DND-41 (cell line): ENCODE measurements around the gene DOK6.

Source experiments
- ATAC-seq: fragments of 200-7000 bp; cut with Tn5 transposase; 3 replicates; pipeline ENCODE4 v1.9.1; 2021; ENCODE audit warnings: low read depth; ENCODE audit not compliant: insufficient read depth
- DNase-seq: peaks from one replicate; pipeline ENCODE4 v3.0.0-alpha.2; 2020
- H2AFZ ChIP-seq: 2 replicates; pipeline ENCODE4 v1.6.0; 2012; ENCODE audit warnings: low read depth, low read length
- H3K27ac ChIP-seq: 2 replicates; pipeline ENCODE4 v1.5.1; 2012; ENCODE audit warnings: low read length, inconsistent platforms
- H3K27me3 ChIP-seq: fragments of 200-600 bp; sonication (generic); 2 replicates; pipeline ENCODE4 v1.6.0; 2012; ENCODE audit warnings: low read length, mild to moderate bottlenecking, inconsistent platforms; ENCODE audit not compliant: insufficient read depth, poor library complexity
- H3K36me3 ChIP-seq: 2 replicates; pipeline ENCODE4 v1.5.1; 2012; ENCODE audit warnings: low read length, inconsistent platforms; ENCODE audit not compliant: insufficient read depth
- H3K4me1 ChIP-seq: 2 replicates; pipeline ENCODE4 v1.5.1; 2012; ENCODE audit warnings: mild to moderate bottlenecking, low read length; ENCODE audit not compliant: insufficient read depth
- H3K4me2 ChIP-seq: 2 replicates; pipeline ENCODE4 v1.6.0; 2012; ENCODE audit warnings: mild to moderate bottlenecking, moderate library complexity, low read length, inconsistent platforms; ENCODE audit not compliant: insufficient read depth
- H3K4me3 ChIP-seq, 2 experiments: fragments of 200-600 bp in 1 of 2; shearing (Covaris generic) in 1 of 2; 2 replicates each; pipeline ENCODE4 v1.5.1; 2012 to 2016; ENCODE audit warnings: inconsistent platforms in 2 of 2, low read length in 2 of 2, mild to moderate bottlenecking in 2 of 2, low read depth in 1 of 2, moderate library complexity in 1 of 2
- H3K79me2 ChIP-seq: 2 replicates; pipeline ENCODE4 v1.6.0; 2012; ENCODE audit warnings: low read length, inconsistent platforms; ENCODE audit not compliant: insufficient read depth
- H3K9ac ChIP-seq: 2 replicates; pipeline ENCODE4 v1.6.0; 2012; ENCODE audit warnings: low read depth, mild to moderate bottlenecking, inconsistent platforms, low read length, moderate library complexity
- H3K9me3 ChIP-seq: 2 replicates; pipeline ENCODE4 v1.5.1; 2012; ENCODE audit warnings: low read length, moderate library complexity, mild to moderate bottlenecking, inconsistent platforms; ENCODE audit not compliant: insufficient read depth, severe bottlenecking
- H4K20me1 ChIP-seq: 2 replicates; pipeline ENCODE4 v1.6.0; 2012; ENCODE audit warnings: low read length; ENCODE audit not compliant: insufficient read depth
- CTCF ChIP-seq: IDR thresholded peaks from 2 replicates; pipeline ENCODE4 v1.5.1; 2012; ENCODE audit warnings: borderline replicate concordance, low read length, moderate library complexity, mild to moderate bottlenecking; ENCODE audit not compliant: poor library complexity, severe bottlenecking; ENCODE audit errors: extremely low read depth
- EZH2 ChIP-seq: IDR thresholded peaks from 3 replicates; pipeline ENCODE4 v1.6.1; 2012; ENCODE audit warnings: borderline replicate concordance, low read depth, mild to moderate bottlenecking, moderate library complexity, low read length, inconsistent platforms; ENCODE audit not compliant: severe bottlenecking

The DOK6 gene

DNA sequence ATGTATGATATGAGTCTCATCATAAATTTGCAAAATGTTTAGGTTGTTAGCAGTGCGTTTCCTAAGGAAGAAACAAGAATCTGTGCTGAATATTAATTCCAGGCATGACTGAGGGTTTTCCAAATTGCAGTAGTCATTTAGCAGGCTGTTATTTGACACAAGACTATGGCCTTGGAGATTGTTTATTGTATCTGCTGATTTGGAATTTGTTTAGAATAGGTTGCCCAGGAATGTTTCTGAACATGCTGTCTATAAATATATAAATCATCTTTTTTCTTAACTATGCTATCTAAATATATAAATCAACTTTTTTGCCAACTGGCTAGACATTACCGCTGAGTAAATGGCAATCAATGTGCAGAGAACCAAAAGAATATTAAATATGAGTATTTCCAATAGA is 90.9 kb downstream of the DOK6 start:
- no peaks in the 10 kb centered on the region for H4K20me1 ChIP-seq
- H3K4me1 ChIP-seq, result no peaks in the 10 kb centered on the region
- no peak overlapping the region for H2AFZ ChIP-seq
- no peak overlapping the region for H3K4me2 ChIP-seq
- H3K9ac ChIP-seq, result no peak overlapping the region
- H3K27ac ChIP-seq, result no peak overlapping the region
- H3K9me3 ChIP-seq, result peaks cover 7% of the 10 kb centered on the region
- H3K79me2 ChIP-seq, result no peaks in the 10 kb centered on the region
- no peak overlapping the region for H3K4me3 ChIP-seq
- H3K36me3 ChIP-seq, result no peaks in the 10 kb centered on the region
- DNase-seq (no peak), ATAC-seq (no peak)
- H3K27me3 ChIP-seq, result no peaks in the 10 kb centered on the region
- no peak for TF ChIP-seq EZH2
- TF ChIP-seq CTCF, result no peak

- Histone ChIP-seq H3K27me3 (no peaks in the 10 kb centered on the region), H3K4me2 (no peak overlapping the region), H3K4me3 (no peak overlapping the region), H3K4me1 (no peaks in the 10 kb centered on the region), H3K27ac (no peak overlapping the region), H3K79me2 (no peaks in the 10 kb centered on the region), H3K36me3 (no peaks in the 10 kb centered on the region), H4K20me1 (no peaks in the 10 kb centered on the region), H3K9me3 (peaks cover 7% of the 10 kb centered on the region), H2AFZ (no peak overlapping the region), H3K9ac (no peak overlapping the region)
- TF ChIP-seq CTCF, result no peak
- TF ChIP-seq EZH2, result no peak
- ATAC-seq, result no peak
- no peak for DNase-seq
Observed at GRCh38 chr18:69492861-69493260, 92.2 kb downstream of the DOK6 start.

GRCh38 chr18:69494841-69495240 is 94.2 kb downstream of the DOK6 start:
- H3K27me3 ChIP-seq, result no peaks in the 10 kb centered on the region
- H3K9me3 ChIP-seq, result peaks cover 7% of the 10 kb centered on the region
- no peak overlapping the region for H3K4me3 ChIP-seq
- H4K20me1 ChIP-seq, result no peaks in the 10 kb centered on the region
- DNase-seq (no peak), ATAC-seq (no peak)
- no peaks in the 10 kb centered on the region for H3K4me1 ChIP-seq
- H3K27ac ChIP-seq, result no peak overlapping the region
- TF ChIP-seq EZH2, result no peak
- TF ChIP-seq CTCF, result no peak
- H2AFZ ChIP-seq, result no peak overlapping the region
- no peak overlapping the region for H3K4me2 ChIP-seq
- H3K9ac ChIP-seq, result no peak overlapping the region
- no peaks in the 10 kb centered on the region for H3K36me3 ChIP-seq
- no peaks in the 10 kb centered on the region for H3K79me2 ChIP-seq

DNA sequence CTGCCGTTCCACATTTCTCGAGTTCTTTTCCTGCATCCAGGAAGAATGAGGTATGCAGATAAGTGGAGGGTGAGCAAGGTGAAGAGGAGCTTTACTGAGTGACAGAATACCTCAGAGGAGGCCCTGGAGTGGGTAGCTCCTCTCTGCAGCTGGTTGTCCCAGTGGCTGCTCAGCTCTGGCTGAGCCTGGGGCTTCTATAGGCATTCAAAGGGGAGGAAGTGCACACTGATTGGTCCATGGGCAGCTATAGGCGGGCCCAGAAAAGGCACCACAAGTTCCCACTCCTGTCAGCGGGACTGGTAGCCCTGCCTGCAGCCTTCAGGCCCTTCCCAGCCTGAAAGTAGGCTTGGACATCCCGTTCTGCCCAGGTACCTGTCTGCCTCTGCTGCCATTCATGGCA is 94.7 kb downstream of the DOK6 start:
- TF ChIP-seq EZH2, result no peak
- TF ChIP-seq CTCF, result no peak
- Histone ChIP-seq H4K20me1 (no peaks in the 10 kb centered on the region), H3K27me3 (no peaks in the 10 kb centered on the region), H3K9me3 (peaks cover 7% of the 10 kb centered on the region), H3K79me2 (no peaks in the 10 kb centered on the region), H3K4me2 (no peak overlapping the region), H3K4me1 (no peaks in the 10 kb centered on the region), H2AFZ (no peak overlapping the region), H3K4me3 (no peak overlapping the region), H3K36me3 (no peaks in the 10 kb centered on the region), H3K27ac (no peak overlapping the region), H3K9ac (no peak overlapping the region)
- no peak for DNase-seq
- ATAC-seq, result no peak
